DMS 273 (cell line): ENCODE measurements around the gene PRDM12.

ENCODE experiments used
- DNase-seq: peaks from one replicate; lab custom pipeline; 2025; ENCODE audit not compliant: unreplicated experiment; lab: John Stamatoyannopoulos, UW

PRDM12 gene

DNA sequence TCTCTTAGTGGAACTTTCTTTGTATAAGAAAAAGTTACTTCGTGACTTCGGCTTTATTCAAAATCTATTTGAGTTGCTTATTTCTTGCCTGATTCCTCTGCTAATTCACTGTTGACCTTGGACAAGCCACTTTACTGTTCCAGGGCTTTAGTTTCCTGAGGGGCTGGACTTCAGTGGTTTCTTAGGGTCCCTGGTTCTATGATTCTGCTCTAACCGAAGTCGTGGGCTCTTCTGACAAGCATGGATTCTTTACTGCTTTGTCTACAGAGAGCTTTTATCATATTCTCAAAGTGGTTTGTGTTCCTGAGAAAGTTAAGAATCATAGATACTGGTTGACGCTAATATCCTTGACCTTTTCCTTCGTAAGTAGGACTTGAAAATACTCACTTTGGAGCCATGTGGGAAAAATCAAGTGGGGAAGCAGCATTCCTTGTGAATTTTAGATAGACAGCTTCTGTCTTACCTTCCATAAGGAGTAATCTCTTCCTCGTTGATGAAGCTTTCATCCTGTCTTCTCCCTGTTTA is 50.3 kb downstream of the PRDM12 start:
- no peak for DNase-seq

DNA sequence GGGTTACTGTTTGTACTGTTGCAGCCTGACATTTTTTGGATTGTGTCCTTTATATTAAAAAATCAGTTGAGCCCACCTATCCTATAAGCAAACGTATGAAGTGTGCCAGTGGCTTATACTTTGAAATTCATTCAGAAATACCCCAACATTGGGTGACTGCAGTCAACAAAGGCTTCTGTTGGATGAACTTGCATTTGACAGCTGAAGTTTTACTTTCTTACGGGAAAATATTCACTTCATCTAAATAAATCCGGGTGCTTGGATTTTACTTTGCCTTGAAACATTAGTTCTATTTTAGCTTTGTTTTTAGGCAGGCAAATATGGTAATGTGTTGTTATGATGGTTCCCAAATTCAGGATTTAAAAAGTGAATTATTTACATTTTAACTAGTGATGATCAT is 50.9 kb downstream of the PRDM12 start:
- no peak for DNase-seq

DNA sequence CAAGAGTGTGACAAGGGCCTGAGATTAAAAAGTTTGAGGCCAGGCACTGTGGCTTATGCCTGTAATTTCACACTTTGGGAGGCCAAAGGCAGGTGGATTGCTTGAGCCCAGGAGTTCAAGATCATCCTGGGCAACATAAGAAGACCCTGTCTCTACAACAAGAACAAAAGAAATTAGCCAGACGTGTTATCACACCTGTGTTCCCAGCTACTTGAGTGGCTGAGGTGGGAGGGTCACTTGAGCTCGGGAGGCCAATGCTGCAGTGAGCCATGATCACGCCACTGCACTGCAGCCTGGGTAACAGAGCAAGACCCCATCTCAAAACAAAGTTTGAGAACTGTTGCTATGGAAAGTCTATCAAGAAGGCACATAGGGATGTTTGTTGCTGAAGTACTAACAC is 54.2 kb downstream of the PRDM12 start:
- DNase-seq, result no peak

DNA sequence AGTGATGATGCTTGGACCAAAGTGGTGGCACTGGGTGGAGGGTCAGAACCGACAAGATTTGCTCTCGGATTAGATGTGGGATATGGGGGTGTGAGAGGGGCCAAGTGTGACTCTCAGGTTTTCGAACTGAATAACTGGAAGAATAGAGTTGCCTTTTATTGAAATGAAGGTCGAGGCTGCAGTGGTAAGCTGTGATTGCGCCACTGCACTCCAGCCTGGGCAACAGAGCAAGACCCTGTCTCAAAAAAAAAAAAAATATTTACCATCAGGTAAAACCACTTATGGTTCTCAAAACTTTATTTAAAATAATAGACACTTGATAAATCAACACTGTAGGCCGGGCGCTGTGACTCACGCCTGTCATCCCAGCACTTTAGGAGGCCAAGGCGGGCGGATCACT is 56.4 kb downstream of the PRDM12 start:
- DNase-seq, result no peak

DNA sequence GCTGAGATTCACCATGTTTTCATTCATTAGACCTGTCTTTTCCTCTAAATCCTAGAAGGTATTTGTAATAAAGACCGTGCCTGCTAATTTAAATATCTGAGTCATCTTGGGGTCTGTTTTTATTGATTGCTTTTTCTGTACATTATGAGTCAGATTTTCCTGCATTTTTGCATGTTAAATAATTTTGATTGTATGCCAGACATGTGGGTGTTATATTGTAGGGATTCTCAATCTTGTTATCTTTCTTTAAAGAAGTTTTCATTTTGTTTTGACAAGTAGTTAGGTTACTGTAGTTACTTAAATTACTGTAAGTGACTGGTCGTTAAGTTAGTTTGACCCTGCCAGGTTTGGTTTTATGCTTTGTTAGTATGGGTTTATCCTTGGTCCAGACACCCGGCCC is 64.3 kb downstream of the PRDM12 start:
- DNase-seq, result no peak

DNA sequence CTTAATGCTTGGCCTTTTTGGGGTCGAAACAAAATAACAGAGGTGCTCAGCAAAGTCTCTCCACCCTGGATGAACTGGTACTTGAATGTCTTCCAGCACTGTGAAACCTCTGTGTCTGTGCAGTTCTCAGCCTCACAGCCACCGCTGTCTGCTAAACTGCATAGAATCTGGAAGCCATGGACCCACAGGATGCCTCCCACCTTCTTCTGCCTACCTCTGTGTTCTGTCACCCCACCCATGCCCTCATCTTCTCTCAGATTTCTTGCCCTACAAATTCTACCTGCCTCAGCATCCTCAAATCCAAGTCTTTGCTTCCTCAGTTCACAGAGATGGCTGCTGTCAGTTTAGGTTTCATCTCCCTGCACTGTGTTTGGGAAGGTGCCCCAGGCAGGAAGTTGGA is 64.8 kb downstream of the PRDM12 start:
- DNase-seq, result no peak

DNA sequence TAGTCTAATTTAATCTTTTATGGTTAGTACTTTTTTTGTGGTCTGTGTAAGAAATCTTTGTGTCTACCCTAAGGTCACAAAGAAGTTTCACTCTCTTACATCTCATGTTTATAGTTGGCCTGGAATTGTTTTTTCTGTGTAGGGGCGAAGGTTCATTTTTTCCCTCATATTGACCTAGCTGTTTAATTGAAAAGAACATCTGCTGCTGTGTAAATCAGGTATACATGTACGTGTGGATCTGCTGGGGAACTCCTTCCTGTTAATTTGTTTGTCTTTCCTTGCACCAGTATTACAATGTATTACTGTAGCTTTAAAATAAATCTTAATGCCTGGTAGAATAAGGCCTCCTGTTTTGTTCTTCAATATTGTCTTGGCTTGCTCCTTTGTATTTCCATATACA is 67.0 kb downstream of the PRDM12 start:
- DNase-seq, result peak; percentile 30

DNA sequence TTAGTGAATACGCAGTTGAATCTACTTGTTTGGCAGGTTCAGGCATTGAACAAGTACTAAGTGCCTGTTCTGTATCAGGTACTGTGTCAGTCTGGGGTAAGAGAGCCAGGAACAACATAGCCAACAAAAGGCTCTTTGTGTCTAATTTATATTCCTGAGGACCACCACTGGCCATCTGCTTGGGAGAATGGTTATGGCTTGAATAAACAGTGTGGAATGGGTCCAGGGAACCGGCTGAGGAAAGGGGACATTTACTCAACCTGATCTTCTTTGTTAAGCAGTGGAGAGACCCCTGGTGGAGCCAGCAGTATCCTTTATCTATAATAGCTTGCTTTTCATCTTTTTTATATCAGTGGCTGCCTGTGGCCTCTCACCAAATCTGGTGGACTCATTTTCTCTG is 67.7 kb downstream of the PRDM12 start:
- DNase-seq, result peak; percentile 80
